MM.1S (cell line): ENCODE data around the gene PCDHGB2.
A peak's percentile ranks its signal among the peaks of the same experiment; 100 is the strongest.

Source experiments
- DNase-seq: peaks from one replicate; pipeline ENCODE4 v3.0.0-alpha.2; 2015
- H2AFZ ChIP-seq: fragments of 300-600 bp; sonication (generic); 2 replicates; pipeline ENCODE4 v1.6.0; 2016; ENCODE audit warnings: antibody characterized with exemption, low read length
- H3F3A ChIP-seq: fragments of 300-600 bp; sonication (generic); 2 replicates; pipeline ENCODE4 v1.6.1; 2016; ENCODE audit warnings: mild to moderate bottlenecking, antibody characterized with exemption, low read length, moderate library complexity, mixed read lengths; ENCODE audit not compliant: insufficient read depth
- H3K27ac ChIP-seq: fragments of 300-600 bp; sonication (generic); 2 replicates; pipeline ENCODE4 v1.5.1; 2016; ENCODE audit warnings: mild to moderate bottlenecking, low read length
- H3K27me3 ChIP-seq: fragments of 300-600 bp; sonication (generic); replicated peaks from 2 replicates; pipeline ENCODE4 v1.6.0; 2016; ENCODE audit warnings: low read length; ENCODE audit not compliant: insufficient read depth
- H3K36me3 ChIP-seq: fragments of 300-600 bp; sonication (generic); replicated peaks from 2 replicates; pipeline ENCODE4 v1.6.1; 2016; ENCODE audit warnings: mild to moderate bottlenecking, low read length, mixed read lengths; ENCODE audit not compliant: insufficient read depth
- H3K4me1 ChIP-seq: fragments of 300-600 bp; sonication (generic); 2 replicates; pipeline ENCODE4 v1.6.1; 2016; ENCODE audit warnings: low read length, mixed read lengths
- H3K4me2 ChIP-seq: fragments of 300-600 bp; sonication (generic); 2 replicates; pipeline ENCODE4 v1.6.0; 2016; ENCODE audit warnings: low read depth, low read length
- H3K4me3 ChIP-seq: fragments of 300-600 bp; sonication (generic); 2 replicates; pipeline ENCODE4 v1.5.1; 2016; ENCODE audit warnings: low read length, mixed read lengths
- H3K79me2 ChIP-seq: fragments of 300-600 bp; sonication (generic); 2 replicates; pipeline ENCODE4 v1.6.1; 2016; ENCODE audit warnings: mixed run types, low read length, mixed read lengths
- H3K9ac ChIP-seq: fragments of 300-600 bp; sonication (generic); 2 replicates; pipeline ENCODE4 v1.6.1; 2016; ENCODE audit warnings: low read length, mixed read lengths
- H3K9me2 ChIP-seq: fragments of 300-600 bp; sonication (generic); replicated peaks from 2 replicates; pipeline ENCODE4 v1.6.1; 2016; ENCODE audit warnings: mild to moderate bottlenecking, low read length, mixed read lengths; ENCODE audit not compliant: insufficient read depth
- H3K9me3 ChIP-seq: fragments of 300-600 bp; sonication (generic); replicated peaks from 2 replicates; pipeline ENCODE4 v1.6.1; 2016; ENCODE audit warnings: mild to moderate bottlenecking, low read length, mixed read lengths; ENCODE audit not compliant: insufficient read depth
- H4K20me1 ChIP-seq: fragments of 300-600 bp; sonication (generic); 2 replicates; pipeline ENCODE4 v1.6.1; 2016; ENCODE audit warnings: mild to moderate bottlenecking, low read length, moderate library complexity, mixed read lengths; ENCODE audit not compliant: insufficient read depth
- EZH2 ChIP-seq: fragments of 300-600 bp; sonication (generic); optimal IDR thresholded peaks from 2 replicates; pipeline ENCODE3; 2017; ENCODE audit warnings: low read depth, mild to moderate bottlenecking, antibody characterized with exemption, low read length, mixed read lengths
- EZH2phosphoT487 ChIP-seq: fragments of 300-600 bp; sonication (generic); IDR thresholded peaks from 2 replicates; pipeline ENCODE4 v1.6.1; 2018; ENCODE audit warnings: antibody characterized with exemption, low read length
- TF ChIP-seq, protein P1 (sequence below): fragments of 300-600 bp; sonication (generic); IDR thresholded peaks from 2 replicates; pipeline ENCODE4 v1.5.1; 2016; ENCODE audit warnings: antibody characterized with exemption, low read length, mixed read lengths

Gene PCDHGB2

DNA sequence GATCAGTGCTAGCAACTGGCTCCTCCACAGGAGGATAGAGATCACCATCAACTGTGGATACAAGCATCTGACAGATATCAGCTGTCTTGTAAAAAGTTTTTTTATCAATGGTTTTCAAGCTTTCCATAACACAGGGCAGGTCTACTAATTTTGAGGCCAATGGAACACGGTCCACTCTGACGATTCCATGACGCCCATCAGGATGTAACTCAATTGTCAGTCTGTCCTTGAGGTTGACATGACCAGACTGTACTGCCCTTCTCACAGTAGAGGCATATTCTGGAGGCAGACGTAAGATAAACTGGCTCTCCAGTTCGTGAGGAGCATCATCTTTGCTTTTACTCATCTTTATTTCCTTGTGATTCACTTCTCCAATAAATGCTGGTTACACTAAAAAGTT is 40.1 kb upstream of the PCDHGB2 start:
- H3K36me3 ChIP-seq, result peaks cover 22% of the 10 kb centered on the region
- H3K9me3 ChIP-seq, result peaks cover 12% of the 10 kb centered on the region; the same call in 1 of the 2 replicates
- no peaks in the 10 kb centered on the region for H3K9me2 ChIP-seq
- no peak overlapping the region for H2AFZ ChIP-seq
- peak overlapping the region; percentile 55 for H3K4me2 ChIP-seq
- TF ChIP-seq EZH2, result no peak
- TF ChIP-seq, protein P1, sequence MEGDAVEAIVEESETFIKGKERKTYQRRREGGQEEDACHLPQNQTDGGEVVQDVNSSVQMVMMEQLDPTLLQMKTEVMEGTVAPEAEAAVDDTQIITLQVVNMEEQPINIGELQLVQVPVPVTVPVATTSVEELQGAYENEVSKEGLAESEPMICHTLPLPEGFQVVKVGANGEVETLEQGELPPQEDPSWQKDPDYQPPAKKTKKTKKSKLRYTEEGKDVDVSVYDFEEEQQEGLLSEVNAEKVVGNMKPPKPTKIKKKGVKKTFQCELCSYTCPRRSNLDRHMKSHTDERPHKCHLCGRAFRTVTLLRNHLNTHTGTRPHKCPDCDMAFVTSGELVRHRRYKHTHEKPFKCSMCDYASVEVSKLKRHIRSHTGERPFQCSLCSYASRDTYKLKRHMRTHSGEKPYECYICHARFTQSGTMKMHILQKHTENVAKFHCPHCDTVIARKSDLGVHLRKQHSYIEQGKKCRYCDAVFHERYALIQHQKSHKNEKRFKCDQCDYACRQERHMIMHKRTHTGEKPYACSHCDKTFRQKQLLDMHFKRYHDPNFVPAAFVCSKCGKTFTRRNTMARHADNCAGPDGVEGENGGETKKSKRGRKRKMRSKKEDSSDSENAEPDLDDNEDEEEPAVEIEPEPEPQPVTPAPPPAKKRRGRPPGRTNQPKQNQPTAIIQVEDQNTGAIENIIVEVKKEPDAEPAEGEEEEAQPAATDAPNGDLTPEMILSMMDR, result no peak
- no peak for TF ChIP-seq EZH2phosphoT487
- no peaks in the 10 kb centered on the region for H4K20me1 ChIP-seq
- no peak overlapping the region for H3K27ac ChIP-seq
- peaks cover 8% of the 10 kb centered on the region; the same call in 1 of the 2 replicates for H3F3A ChIP-seq
- H3K4me3 ChIP-seq, result peak overlapping the region; percentile 76
- no peak for DNase-seq
- no peak overlapping the region for H3K9ac ChIP-seq
- H3K4me1 ChIP-seq, result peaks cover 6% of the 10 kb centered on the region
- H3K27me3 ChIP-seq, result 0 out of 2 replicates have a peak, but pooled peaks cover 5% of the 10 kb centered on the region
- H3K79me2 ChIP-seq, result peaks cover 34% of the 10 kb centered on the region

DNA sequence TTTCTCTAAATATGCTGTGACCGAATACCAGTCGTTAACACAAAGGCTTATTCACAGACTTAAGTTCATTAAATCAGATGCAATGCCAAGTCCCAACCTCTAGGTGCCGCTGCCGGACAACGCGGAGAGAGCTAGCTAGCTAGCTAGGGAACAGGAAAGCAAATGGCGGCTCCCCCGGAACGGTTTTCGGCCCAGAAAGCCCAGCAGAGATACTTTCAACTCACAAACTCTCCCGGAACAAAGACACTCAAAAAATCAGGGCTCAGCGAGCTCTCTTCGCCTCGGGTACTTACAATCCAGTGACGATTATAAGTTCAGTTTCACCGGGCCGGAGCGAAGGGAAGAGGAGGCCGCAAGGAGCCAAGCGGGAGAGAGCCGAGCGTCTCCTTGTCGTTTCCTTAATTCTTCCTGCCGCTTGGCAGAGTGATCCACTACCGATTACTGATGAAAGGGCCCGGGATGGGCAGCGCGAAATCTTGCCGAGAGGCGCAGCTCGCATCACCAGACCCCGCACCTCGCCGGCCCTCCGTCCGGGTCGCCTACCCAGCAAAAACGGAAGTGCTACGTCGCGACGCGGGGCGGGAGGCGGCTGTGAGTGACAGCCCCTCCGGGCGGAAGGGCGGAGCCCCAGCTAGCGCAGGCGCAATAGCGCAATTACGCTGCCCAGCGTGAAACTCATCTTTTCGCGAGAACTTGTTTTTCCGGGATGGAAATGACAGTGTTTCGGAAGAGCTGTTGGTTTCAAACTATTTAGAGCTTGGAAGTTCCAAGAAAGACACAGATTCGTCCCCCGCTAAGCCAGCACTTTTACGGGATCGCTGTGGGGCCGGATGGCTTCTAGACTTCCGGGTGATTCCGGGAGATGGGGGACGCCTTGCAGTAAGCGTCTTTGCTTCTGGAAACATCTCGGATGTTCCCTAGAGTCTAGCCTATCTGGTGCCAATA is 39.3 kb upstream of the PCDHGB2 start, which contains the start of gene TAF7:
Gene TAF7 (minus strand): TSS at position 560 of the 945 bp plus-strand sequence. CDS start 740 bp downstream, outside the sequence.
- DNase-seq, result peak; percentile 96
- H3K36me3 ChIP-seq, result peaks cover 22% of the 10 kb centered on the region
- H2AFZ ChIP-seq, result peak within 1 kb of the TSS; percentile 92
- peaks cover 12% of the 10 kb centered on the region; the same call in 1 of the 2 replicates for H3K9me3 ChIP-seq
- H3K4me2 ChIP-seq, result peak within 1 kb of the TSS; percentile 63
- H4K20me1 ChIP-seq, result no peaks in the 10 kb centered on the region
- H3K4me1 ChIP-seq, result peaks cover 6% of the 10 kb centered on the region
- TF ChIP-seq, protein P1, result peak; percentile 92
- TF ChIP-seq EZH2phosphoT487 (no peak), EZH2 (no peak)
- H3K79me2 ChIP-seq, result peaks cover 30% of the 10 kb centered on the region
- peak within 1 kb of the TSS; percentile 88 for H3K9ac ChIP-seq
- H3F3A ChIP-seq, result peaks cover 5% of the 10 kb centered on the region; the same call in 1 of the 2 replicates
- H3K27ac ChIP-seq, result peak within 1 kb of the TSS; percentile 83
- peak within 1 kb of the TSS; percentile 76 for H3K4me3 ChIP-seq
- 0 out of 2 replicates have a peak, but pooled peaks cover 5% of the 10 kb centered on the region for H3K27me3 ChIP-seq
- H3K9me2 ChIP-seq, result no peaks in the 10 kb centered on the region

DNA sequence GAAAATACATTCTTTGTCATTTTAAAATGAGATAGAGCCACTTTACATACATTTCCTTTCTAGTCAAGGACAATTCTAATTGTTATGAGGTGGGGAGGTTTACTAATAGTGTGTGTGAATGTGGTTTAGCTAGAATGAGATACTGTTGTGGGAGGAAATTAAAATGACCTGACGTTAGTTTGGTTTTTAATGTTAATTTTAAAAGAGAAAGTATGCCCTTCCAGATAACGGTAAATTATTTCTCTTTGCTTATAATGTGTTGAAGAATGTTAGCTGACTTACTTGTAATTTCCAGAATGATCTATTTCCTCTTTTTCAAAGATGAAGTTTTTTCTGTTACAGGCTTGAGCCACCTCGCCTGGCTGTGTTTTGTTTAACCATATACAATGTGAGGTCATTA is 37.5 kb upstream of the PCDHGB2 start:
- Histone ChIP-seq H3K9me2 (no peaks in the 10 kb centered on the region), H3K27me3 (0 out of 2 replicates have a peak, but pooled peaks cover 5% of the 10 kb centered on the region), H2AFZ (no peak overlapping the region), H3K36me3 (peaks cover 22% of the 10 kb centered on the region), H3K4me2 (no peak overlapping the region), H3K4me3 (no peak overlapping the region), H3K27ac (no peak overlapping the region), H3K4me1 (peaks cover 6% of the 10 kb centered on the region), H3K9ac (no peak overlapping the region), H4K20me1 (no peaks in the 10 kb centered on the region), H3K79me2 (peaks cover 28% of the 10 kb centered on the region), H3F3A (peaks cover 5% of the 10 kb centered on the region; the same call in 1 of the 2 replicates), H3K9me3 (peaks cover 12% of the 10 kb centered on the region; the same call in 1 of the 2 replicates)
- no peak for DNase-seq
- no peak for TF ChIP-seq EZH2
- TF ChIP-seq, protein P1, result no peak
- no peak for TF ChIP-seq EZH2phosphoT487
